PFSK-1 (cell line): ENCODE results near the gene VMP1.

ENCODE experiments used
- POLR2AphosphoS5 ChIP-seq: IDR thresholded peaks from 2 replicates; pipeline ENCODE4 v1.6.1; 2012; ENCODE audit warnings: low read depth, mild to moderate bottlenecking, control low read depth, low read length, moderate library complexity
- SIN3A ChIP-seq: IDR thresholded peaks from 2 replicates; pipeline ENCODE4 v1.6.1; 2012; ENCODE audit warnings: mild to moderate bottlenecking, low read length, moderate library complexity, borderline replicate concordance; ENCODE audit not compliant: insufficient read depth
- TAF1 ChIP-seq: IDR thresholded peaks from 2 replicates; pipeline ENCODE4 v1.6.1; 2012; ENCODE audit warnings: low read length, control low read depth, borderline replicate concordance; ENCODE audit not compliant: insufficient read depth
- TF ChIP-seq, protein P1 (sequence below), 2 experiments: IDR thresholded peaks; 2 replicates each; pipeline versions ENCODE4 v1.6.1 to v1.8.0; 2011 to 2012; ENCODE audit warnings: low read depth in 2 of 2, low read length in 2 of 2, control low read depth in 1 of 2, inconsistent platforms in 1 of 2, mild to moderate bottlenecking in 1 of 2, moderate library complexity in 1 of 2; ENCODE audit not compliant: insufficient read depth in 1 of 2

DNA sequence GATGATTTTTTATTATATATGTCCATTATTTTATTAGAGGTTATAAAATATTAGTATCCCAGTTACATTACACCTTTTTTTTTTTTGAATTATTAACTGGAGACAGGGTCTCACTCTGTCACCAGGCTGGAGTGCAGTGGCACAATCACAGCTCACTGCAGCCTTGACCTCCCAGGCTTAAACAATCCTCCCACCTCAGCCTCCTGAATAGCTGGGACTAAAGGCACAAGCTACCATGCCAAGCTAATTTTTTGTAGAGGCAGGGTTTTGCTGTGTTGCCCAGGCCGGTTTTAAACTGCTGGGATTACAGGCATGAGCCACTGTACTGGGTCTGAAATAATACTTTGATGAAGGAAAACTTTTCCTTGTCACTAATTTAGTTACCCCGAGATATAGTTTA is 63.6 kb downstream of the VMP1 start:
- TF ChIP-seq, protein P1, sequence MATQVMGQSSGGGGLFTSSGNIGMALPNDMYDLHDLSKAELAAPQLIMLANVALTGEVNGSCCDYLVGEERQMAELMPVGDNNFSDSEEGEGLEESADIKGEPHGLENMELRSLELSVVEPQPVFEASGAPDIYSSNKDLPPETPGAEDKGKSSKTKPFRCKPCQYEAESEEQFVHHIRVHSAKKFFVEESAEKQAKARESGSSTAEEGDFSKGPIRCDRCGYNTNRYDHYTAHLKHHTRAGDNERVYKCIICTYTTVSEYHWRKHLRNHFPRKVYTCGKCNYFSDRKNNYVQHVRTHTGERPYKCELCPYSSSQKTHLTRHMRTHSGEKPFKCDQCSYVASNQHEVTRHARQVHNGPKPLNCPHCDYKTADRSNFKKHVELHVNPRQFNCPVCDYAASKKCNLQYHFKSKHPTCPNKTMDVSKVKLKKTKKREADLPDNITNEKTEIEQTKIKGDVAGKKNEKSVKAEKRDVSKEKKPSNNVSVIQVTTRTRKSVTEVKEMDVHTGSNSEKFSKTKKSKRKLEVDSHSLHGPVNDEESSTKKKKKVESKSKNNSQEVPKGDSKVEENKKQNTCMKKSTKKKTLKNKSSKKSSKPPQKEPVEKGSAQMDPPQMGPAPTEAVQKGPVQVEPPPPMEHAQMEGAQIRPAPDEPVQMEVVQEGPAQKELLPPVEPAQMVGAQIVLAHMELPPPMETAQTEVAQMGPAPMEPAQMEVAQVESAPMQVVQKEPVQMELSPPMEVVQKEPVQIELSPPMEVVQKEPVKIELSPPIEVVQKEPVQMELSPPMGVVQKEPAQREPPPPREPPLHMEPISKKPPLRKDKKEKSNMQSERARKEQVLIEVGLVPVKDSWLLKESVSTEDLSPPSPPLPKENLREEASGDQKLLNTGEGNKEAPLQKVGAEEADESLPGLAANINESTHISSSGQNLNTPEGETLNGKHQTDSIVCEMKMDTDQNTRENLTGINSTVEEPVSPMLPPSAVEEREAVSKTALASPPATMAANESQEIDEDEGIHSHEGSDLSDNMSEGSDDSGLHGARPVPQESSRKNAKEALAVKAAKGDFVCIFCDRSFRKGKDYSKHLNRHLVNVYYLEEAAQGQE (IDR thresholded peaks at IDR 0.05; ENCODE audit: insufficient read depth in 1 of 2, low read depth in 2 of 2, low read length in 2 of 2), result no peak
- no peak for TF ChIP-seq POLR2AphosphoS5
- TF ChIP-seq TAF1, result no peak
- TF ChIP-seq SIN3A, result no peak
